Measurements from ENCODE around the gene PIK3CB.
"Not testable (repeated sequence)": the region's sequence is repeated elsewhere in the genome, so short reads cannot be mapped to it uniquely, and the experiment has no call there.

Gene PIK3CB

GRCh38 chr3:138682648-138683047, 152.1 kb downstream of the PIK3CB start:
- no peak overlapping the region for H2AFZ ChIP-seq (ENCODE audit: low read length, unreplicated experiment)
- H3K4me1 ChIP-seq (ENCODE audit: control insufficient read depth, insufficient read depth, low read length, unreplicated experiment): peaks cover 13% of the 10 kb centered on the region
- no peak overlapping the region for H3K27ac ChIP-seq (ENCODE audit: low read depth, low read length)
- no peak overlapping the region for H3K4me3 ChIP-seq (ENCODE audit: low read depth, low read length)
- no peaks in the 10 kb centered on the region for H3K79me2 ChIP-seq (ENCODE audit: control insufficient read depth, insufficient read depth, low read length, unreplicated experiment)
- H3K27me3 ChIP-seq (ENCODE audit: insufficient read depth, low read length): no peaks in the 10 kb centered on the region
- peaks cover 3% of the 10 kb centered on the region; the same call in 1 of the 2 replicates for H3K36me3 ChIP-seq (ENCODE audit: insufficient read depth, low read length)

GRCh38 chr3:138681463-138682220, 153.1 kb downstream of the PIK3CB start:
- Histone ChIP-seq H2AFZ (ENCODE audit: low read length, unreplicated experiment) (no peak overlapping the region), H3K4me1 (ENCODE audit: control insufficient read depth, insufficient read depth, low read length, unreplicated experiment) (peaks cover 3% of the 10 kb centered on the region), H3K36me3 (ENCODE audit: insufficient read depth, low read length) (peaks cover 5% of the 10 kb centered on the region)

GRCh38 chr3:138680974-138681373, 153.8 kb downstream of the PIK3CB start:
- not testable (repeated sequence) for H3K4me3 ChIP-seq (ENCODE audit: low read depth, low read length); H3K27me3 ChIP-seq (ENCODE audit: insufficient read depth, low read length); H2AFZ ChIP-seq (ENCODE audit: low read length, unreplicated experiment); H3K79me2 ChIP-seq (ENCODE audit: control insufficient read depth, insufficient read depth, low read length, unreplicated experiment); H3K4me1 ChIP-seq (ENCODE audit: control insufficient read depth, insufficient read depth, low read length, unreplicated experiment); H3K27ac ChIP-seq (ENCODE audit: low read depth, low read length)
- peaks cover 12% of the 10 kb centered on the region for H3K36me3 ChIP-seq (ENCODE audit: insufficient read depth, low read length)

More at GRCh38 chr3:138681463-138682220, 153.1 kb downstream of the PIK3CB start:
- H3K79me2 ChIP-seq (ENCODE audit: control insufficient read depth, insufficient read depth, low read length, unreplicated experiment): no peaks in the 10 kb centered on the region
- H3K27ac ChIP-seq (ENCODE audit: low read depth, low read length): no peak overlapping the region
- no peak overlapping the region for H3K4me3 ChIP-seq (ENCODE audit: low read depth, low read length)
- H3K27me3 ChIP-seq (ENCODE audit: insufficient read depth, low read length): no peaks in the 10 kb centered on the region

- H3K36me3 ChIP-seq (ENCODE audit: insufficient read depth, low read length): peaks cover 26% of the 10 kb centered on the region
- H3K27ac ChIP-seq (ENCODE audit: low read depth, low read length): no peak overlapping the region
- H3K79me2 ChIP-seq (ENCODE audit: control insufficient read depth, insufficient read depth, low read length, unreplicated experiment): no peaks in the 10 kb centered on the region
- no peak overlapping the region for H2AFZ ChIP-seq (ENCODE audit: low read length, unreplicated experiment)
- H3K27me3 ChIP-seq (ENCODE audit: insufficient read depth, low read length): no peaks in the 10 kb centered on the region
- no peaks in the 10 kb centered on the region for H3K4me1 ChIP-seq (ENCODE audit: control insufficient read depth, insufficient read depth, low read length, unreplicated experiment)
- H3K4me3 ChIP-seq (ENCODE audit: low read depth, low read length): no peak overlapping the region
Measured at GRCh38 chr3:138678874-138679392, 155.8 kb downstream of the PIK3CB start.

GRCh38 chr3:138678086-138678485, 156.6 kb downstream of the PIK3CB start:
- Histone ChIP-seq H3K4me3 (ENCODE audit: low read depth, low read length) (no peak overlapping the region), H2AFZ (ENCODE audit: low read length, unreplicated experiment) (no peak overlapping the region), H3K79me2 (ENCODE audit: control insufficient read depth, insufficient read depth, low read length, unreplicated experiment) (no peaks in the 10 kb centered on the region), H3K27ac (ENCODE audit: low read depth, low read length) (no peak overlapping the region), H3K4me1 (ENCODE audit: control insufficient read depth, insufficient read depth, low read length, unreplicated experiment) (no peaks in the 10 kb centered on the region), H3K27me3 (ENCODE audit: insufficient read depth, low read length) (no peaks in the 10 kb centered on the region), H3K36me3 (ENCODE audit: insufficient read depth, low read length) (peaks cover 28% of the 10 kb centered on the region)

- Histone ChIP-seq H2AFZ (ENCODE audit: low read length, unreplicated experiment) (no peak overlapping the region), H3K27ac (ENCODE audit: low read depth, low read length) (no peak overlapping the region), H3K27me3 (ENCODE audit: insufficient read depth, low read length) (no peaks in the 10 kb centered on the region), H3K36me3 (ENCODE audit: insufficient read depth, low read length) (peaks cover 28% of the 10 kb centered on the region), H3K79me2 (ENCODE audit: control insufficient read depth, insufficient read depth, low read length, unreplicated experiment) (no peaks in the 10 kb centered on the region), H3K4me3 (ENCODE audit: low read depth, low read length) (no peak overlapping the region), H3K4me1 (ENCODE audit: control insufficient read depth, insufficient read depth, low read length, unreplicated experiment) (no peaks in the 10 kb centered on the region)
Measured at GRCh38 chr3:138675393-138675792, 159.3 kb downstream of the PIK3CB start.

GRCh38 chr3:138673641-138674530, 160.8 kb downstream of the PIK3CB start:
- Histone ChIP-seq H3K4me3 (ENCODE audit: low read depth, low read length) (no peak overlapping the region), H2AFZ (ENCODE audit: low read length, unreplicated experiment) (no peak overlapping the region), H3K27me3 (ENCODE audit: insufficient read depth, low read length) (no peaks in the 10 kb centered on the region), H3K79me2 (ENCODE audit: control insufficient read depth, insufficient read depth, low read length, unreplicated experiment) (no peaks in the 10 kb centered on the region), H3K27ac (ENCODE audit: low read depth, low read length) (peak overlapping the region; percentile 26; the same call in 1 of the 2 replicates), H3K36me3 (ENCODE audit: insufficient read depth, low read length) (peaks cover 28% of the 10 kb centered on the region), H3K4me1 (ENCODE audit: control insufficient read depth, insufficient read depth, low read length, unreplicated experiment) (no peaks in the 10 kb centered on the region)

GRCh38 chr3:138670407-138670806, 164.3 kb downstream of the PIK3CB start:
- Histone ChIP-seq H3K79me2 (ENCODE audit: control insufficient read depth, insufficient read depth, low read length, unreplicated experiment) (no peaks in the 10 kb centered on the region), H3K4me1 (ENCODE audit: control insufficient read depth, insufficient read depth, low read length, unreplicated experiment) (no peaks in the 10 kb centered on the region), H3K4me3 (ENCODE audit: low read depth, low read length) (no peak overlapping the region), H3K36me3 (ENCODE audit: insufficient read depth, low read length) (peaks cover 16% of the 10 kb centered on the region), H3K27me3 (ENCODE audit: insufficient read depth, low read length) (no peaks in the 10 kb centered on the region), H3K27ac (ENCODE audit: low read depth, low read length) (no peak overlapping the region), H2AFZ (ENCODE audit: low read length, unreplicated experiment) (no peak overlapping the region)

GRCh38 chr3:138668107-138668506, 166.6 kb downstream of the PIK3CB start:
- H3K4me3 ChIP-seq (ENCODE audit: low read depth, low read length): no peak overlapping the region
- H3K79me2 ChIP-seq (ENCODE audit: control insufficient read depth, insufficient read depth, low read length, unreplicated experiment): no peaks in the 10 kb centered on the region
- no peaks in the 10 kb centered on the region for H3K4me1 ChIP-seq (ENCODE audit: control insufficient read depth, insufficient read depth, low read length, unreplicated experiment)
- peaks cover 5% of the 10 kb centered on the region for H3K36me3 ChIP-seq (ENCODE audit: insufficient read depth, low read length)
- H2AFZ ChIP-seq (ENCODE audit: low read length, unreplicated experiment): no peak overlapping the region
- no peaks in the 10 kb centered on the region for H3K27me3 ChIP-seq (ENCODE audit: insufficient read depth, low read length)
- H3K27ac ChIP-seq (ENCODE audit: low read depth, low read length): no peak overlapping the region

- Histone ChIP-seq H3K27ac (ENCODE audit: low read depth, low read length) (no peak overlapping the region), H3K36me3 (ENCODE audit: insufficient read depth, low read length) (peaks cover 20% of the 10 kb centered on the region; the same call in 1 of the 2 replicates), H3K79me2 (ENCODE audit: control insufficient read depth, insufficient read depth, low read length, unreplicated experiment) (no peaks in the 10 kb centered on the region), H3K4me3 (ENCODE audit: low read depth, low read length) (no peak overlapping the region), H3K4me1 (ENCODE audit: control insufficient read depth, insufficient read depth, low read length, unreplicated experiment) (no peaks in the 10 kb centered on the region), H2AFZ (ENCODE audit: low read length, unreplicated experiment) (no peak overlapping the region), H3K27me3 (ENCODE audit: insufficient read depth, low read length) (no peaks in the 10 kb centered on the region)
Measured at GRCh38 chr3:138657508-138657907, 177.2 kb downstream of the PIK3CB start.
